NCI-H526 (cell line): ENCODE measurements around the gene PARVB.

ENCODE experiments used
- DNase-seq, 2 experiments: peaks; one replicate each; lab custom pipeline; 2025; lab: John Stamatoyannopoulos, UW

Gene PARVB

DNA sequence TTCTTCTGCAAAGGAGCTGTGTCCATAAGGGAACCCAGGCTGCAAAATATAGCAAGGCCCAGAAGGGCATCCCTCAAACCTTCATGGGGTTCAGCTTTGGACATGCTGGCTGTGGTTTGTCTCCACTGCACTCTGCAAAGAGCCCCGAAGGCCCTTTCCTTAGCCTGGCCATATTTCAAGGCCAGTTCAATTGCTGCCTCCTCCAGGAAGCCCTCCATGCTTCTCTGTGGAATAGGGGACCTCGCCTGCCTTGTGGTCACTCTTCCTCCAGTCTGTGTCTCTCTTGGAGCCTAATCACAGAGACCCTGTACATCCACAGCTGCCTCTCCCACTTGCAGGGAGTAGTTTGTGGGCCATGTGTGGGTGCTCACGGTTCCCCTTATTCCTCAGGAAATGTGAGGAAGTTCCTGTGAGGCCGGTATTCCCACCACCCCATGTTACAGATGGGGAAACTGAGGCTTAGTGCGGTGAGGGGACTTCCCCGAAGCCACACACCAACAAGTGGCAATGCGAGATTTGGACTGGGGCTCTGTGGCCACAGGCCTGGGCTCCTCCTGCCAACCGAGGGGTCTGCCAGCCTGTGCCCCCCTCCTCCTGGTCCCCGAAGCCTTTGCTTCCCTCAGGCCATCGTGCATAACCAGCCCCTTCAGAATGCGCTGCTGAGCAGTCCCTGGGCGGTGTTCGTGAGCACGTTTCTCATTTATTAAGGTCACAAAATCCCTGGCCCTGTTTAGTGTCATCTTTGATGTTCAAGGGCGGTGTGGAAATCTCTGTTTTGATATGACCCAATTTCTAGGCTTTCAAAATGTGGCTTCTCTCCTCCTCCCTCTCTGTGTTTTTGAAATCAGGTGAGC lies 65.8 kb downstream of the PARVB start:
- DNase-seq = no peak

DNA sequence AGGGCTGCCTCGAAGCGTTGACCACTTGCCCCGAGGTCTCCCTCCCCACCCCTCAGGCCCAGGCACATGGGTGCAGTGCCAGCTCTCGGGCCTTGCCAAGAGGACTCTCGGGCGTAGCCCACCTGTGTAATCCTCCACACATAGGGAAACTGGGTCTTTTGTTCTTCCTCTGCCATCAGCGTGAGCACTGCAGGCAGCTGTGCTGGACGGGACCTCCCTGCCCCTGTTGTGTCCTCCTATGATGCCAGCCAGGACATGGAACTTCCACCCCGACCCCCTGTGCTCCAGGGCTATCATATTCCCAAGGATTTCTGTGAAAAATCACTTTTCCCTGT lies 66.4 kb downstream of the PARVB start:
- no peak for DNase-seq

DNA sequence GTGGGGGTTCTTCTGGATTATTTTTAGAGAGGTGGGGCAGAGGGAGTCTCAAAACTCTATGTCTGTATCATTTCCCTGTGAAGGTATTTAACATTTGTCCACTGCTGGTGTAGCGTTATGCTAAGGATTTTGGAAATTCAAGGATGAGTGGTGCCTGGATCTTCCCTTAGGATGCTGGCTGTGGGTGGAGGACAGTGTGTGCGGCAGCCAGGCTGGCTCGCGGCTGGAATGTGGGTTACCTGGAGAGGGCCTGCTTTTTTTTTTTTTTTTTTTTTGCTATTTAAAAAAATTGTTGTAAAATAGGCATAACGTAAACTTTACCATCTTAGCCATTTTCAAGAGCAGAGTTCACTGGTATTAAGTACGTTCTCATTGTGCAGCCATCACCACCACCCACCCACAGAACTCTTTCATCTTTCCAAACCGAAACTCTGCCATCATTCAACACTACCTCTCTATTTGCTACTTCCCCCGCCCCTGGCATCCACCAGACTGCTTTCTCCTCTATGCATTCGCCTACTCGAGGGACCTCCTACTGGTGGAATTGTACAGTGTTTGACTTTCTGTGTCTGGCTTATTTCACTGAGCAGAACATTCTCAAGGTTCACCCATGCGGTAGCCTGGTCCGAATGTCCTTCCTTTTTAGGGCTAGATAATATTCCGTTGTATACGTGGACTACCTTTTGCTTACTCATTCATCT lies 67.1 kb downstream of the PARVB start:
- DNase-seq = peak in 1 of 2 experiments; percentile 11

DNA sequence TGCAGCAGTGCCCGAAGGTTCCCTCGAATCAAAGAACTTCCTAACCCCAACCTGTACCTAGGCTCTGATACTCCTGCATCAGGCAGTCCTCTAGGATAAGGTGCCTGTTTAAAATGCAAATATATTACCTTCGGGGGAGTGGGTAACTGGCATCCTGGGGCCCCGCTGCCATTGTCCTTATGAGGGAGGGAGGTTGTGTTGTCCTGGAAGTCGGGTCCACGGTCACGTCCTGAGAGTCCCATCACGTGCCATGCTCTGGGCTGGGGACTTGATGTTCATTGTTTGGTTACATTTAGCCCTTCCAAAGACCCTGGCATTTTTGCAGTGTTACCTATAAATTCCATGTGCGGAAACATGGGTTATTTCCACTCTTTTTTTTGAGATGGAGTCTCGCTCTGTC lies 67.6 kb downstream of the PARVB start:
- no peak for DNase-seq

DNA sequence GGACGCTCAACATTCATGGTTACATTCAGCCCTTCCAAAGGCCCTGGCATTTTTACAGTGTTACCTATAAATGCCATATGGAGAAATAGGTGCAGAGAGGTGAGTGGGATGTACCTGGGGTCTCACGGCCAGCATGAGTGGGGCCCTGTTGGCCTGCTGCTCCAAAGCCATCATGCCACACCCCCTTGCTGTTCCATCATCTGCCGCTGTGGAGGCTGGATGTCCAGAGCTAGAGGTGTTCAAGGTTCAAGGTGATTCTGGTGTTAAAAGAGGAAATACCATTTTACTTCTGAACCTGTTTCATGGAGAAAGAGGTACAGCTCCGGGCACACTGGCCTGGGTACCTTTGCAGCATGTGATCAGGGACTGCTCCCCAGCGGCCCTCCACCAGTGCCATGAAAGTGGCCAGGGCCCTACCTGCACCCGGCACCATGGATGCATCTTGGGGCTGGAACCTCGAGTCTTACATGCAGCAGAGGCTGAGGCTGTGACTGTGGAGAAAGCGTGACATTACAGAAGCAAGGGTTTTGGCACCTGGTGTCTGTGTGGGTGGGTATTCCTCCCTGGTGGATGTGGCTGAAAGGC lies 68.6 kb downstream of the PARVB start:
- DNase-seq = no peak

DNA sequence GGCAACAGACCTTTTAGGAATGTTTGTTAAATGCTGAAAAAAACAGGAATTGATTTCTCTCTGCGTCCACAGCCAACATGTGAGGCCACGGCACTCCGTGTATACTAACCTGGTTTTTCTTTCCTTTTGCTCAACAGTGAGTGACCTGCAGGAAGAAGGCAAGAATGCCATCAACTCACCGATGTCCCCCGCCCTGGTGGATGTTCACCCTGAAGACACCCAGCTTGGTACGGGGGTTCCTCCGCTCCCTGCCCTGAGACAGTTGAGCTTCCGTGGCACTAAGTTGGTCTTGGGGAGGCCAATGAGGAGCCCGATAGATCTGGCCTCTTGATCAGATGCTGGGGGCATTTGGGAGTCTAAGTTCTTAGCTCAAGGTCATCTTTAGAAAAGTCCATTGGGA lies 69.7 kb downstream of the PARVB start:
- no peak for DNase-seq

DNA sequence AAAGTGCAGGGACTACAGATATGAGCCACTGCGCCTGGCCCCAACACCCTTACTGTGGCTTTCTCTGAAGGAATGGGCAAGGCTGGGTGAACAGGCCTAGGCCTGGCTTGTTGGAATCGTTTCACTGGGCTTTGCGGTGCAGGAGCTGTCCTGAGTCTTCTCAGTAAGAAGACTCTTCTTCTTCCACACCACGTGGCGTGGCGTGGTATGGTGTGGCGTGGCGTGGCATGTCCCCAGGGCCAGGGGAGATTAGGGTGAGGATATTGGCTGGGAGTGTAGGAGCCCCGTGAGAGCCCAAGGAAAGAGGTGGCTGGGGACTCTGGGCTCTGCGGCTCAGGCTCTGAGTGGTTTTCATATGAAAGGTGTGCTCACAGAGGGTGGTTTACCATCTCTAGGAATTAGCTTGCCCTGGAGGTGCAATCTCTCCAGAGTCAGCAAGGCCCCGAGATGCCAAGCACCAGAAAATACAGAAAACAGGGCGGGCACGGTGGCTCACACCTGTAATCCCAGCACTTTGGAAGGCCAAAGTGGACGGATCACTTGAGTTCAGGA lies 70.7 kb downstream of the PARVB start:
- DNase-seq = no peak

DNA sequence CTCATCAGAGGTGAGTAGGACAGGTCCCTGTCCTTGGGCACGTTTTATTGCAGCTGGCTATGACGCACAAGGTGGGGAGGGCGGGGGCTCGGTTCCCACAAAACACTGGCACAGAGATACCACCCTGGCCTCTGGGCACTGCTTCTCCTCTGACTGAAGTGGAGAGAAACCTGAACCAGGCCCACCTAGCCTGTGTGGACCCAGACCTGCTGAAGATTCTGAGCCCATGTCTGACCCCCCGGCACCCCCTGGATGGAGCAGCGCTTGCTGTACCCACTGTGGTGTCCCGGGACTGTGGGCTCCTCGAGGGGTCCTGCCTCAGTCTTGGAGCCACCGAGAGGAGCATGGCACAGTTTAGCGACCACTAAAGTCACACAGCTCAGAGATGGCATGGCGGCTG lies 72.6 kb downstream of the PARVB start:
- no peak for DNase-seq

DNA sequence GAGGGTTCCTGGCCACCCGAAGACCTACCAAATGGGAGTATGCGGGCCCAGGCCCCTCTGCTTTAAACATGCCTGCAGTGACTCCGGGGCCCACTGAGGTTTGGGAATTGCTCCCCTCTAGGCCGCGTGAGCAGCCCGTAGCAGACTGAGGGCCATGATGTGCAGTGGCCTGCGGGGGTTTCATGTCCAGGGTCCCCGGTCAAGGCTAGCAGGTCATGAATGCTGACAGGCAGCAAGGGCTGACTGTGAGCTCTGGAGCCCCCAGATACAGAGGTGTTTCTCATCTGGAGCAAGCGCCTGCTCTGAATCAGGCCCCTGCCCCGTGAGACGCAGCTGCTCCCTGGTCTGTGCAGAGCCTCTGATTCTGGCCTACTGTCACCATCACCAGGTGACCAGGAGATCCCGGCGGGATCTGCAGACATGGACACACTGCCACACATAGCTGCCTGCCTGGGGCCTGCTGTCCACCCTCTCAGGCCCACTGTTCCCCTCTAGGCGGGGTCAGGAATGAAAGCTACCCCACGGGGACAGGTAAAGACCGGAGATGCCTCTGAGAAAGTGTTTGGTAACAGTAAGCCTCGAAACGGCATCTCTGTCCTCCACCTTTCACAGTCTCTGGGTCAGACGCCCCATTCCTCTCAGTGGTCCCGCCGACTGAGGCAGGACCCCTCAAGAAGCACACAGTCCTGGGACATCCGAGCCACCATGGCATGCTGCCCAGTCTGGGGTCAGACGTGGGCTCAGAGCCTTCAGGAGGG lies 73.3 kb downstream of the PARVB start:
- DNase-seq = no peak

DNA sequence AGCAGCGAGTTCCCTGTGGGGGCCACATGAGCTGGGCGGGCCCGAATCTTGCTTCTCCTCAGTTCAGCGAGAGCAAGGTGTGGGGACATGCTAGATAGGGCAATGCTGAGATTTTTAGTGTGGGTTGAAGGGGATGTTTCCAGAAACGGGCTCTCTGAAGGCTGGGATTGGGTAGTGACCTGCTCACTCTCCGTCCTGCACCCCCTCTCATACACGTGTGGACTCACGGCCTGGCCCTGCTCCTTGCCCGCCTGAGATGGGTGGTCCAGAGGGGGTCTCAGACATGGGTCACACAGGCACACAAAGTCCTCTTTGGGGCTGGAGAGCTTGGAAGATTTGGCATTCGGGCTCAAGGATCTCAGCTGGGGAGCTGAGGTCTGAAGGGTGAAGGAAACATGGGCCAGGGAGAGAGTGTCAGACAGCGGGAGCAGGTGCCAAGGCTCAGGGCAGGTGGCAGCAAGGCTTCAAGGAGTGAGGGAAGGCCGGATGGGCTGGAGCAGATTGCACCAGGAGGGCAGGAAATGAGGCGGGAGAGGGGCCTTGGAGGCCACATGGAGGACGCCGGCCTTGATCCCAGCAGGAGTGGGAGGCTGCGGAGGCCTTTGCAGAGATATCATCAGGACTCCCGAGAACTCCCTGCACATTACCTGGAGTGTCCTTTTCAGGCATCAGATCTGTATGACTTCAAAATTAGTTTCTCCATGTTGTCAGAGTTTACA lies 74.1 kb downstream of the PARVB start:
- DNase-seq = no peak

DNA sequence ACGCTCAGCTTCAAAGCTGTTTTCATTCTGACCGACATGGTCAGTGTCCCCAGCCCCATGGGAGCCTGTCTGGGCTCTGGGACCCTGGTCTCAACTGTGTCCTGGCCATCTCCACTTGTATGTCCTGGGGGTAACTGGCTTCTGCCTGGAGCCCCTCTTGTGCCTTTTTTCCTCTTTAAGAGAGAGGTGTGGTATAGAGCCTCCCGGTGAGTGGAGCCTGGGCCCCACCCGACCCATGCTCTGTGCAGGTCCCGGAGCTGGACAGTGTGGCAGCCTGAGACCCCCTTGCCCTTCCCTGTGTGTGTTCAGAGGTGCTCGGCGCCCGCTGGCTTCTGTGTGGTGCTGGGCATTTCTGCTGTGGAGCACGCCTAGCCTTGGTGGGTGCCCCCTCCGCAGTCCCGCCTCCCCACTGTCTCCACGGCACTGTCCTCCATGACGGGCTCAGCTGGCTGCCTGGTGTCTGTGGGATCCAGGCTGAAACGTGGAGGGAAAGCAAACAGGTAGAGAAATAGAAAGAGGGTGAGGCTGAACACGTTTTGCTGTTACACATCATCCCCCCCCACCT lies 74.9 kb downstream of the PARVB start:
- DNase-seq = no peak

DNA sequence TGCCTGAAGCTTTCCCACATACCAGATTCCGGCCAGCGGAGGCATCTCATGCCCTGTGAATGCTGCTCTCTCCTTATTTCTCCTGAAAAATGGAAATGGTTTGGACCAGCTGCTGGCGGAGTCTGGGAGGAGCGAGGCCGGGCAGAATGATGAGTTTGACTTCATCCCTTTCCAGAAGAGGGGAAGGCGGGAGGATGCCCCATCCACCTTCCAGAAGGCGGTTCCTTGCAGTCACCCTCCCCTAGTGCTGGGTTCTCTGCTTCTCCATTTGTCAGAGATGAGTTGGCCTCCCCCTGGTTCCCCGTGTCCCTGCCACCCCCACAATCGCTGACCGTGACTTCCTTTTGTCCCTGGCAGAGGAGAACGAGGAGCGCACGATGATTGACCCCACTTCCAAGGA lies 75.6 kb downstream of the PARVB start:
- no peak for DNase-seq

DNA sequence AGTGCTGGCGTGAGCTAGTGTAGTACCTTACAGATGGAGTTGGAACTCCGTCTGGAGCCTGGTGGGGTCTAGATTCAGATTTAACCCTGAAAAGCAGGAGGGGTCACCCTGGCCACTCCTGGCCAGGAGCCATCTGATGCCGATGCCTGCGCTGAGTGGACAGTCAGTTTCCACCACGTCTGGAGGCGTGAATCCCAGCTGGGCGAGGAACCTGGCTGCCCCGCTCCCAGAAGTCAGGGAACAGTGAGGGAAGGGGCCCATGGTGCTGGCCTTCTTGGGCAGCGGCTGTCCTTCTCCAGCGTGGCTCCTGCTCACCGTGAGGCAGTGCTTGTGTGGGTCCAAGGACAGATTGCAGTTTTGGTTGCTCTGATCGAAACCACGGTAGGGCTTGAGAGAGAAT lies 76.3 kb downstream of the PARVB start:
- no peak for DNase-seq

DNA sequence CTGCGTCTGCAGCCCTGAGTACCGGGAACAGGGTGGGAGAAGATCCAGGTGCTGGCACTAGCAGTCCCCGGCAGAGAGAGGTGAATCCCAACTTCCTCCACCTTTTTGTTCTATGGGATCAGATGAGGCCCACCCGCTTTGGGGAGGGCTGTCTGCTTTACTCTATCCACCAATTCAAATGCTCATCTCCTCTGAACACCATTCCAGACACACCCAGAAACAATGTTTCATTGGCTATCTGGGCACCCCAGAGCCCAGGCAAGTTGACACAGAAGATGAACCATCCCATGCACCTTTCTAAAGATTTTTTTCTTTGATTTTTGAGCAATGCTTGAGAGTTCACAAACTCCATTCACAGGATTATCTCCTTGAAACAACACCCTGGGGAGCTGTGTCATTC lies 78.0 kb downstream of the PARVB start:
- no peak for DNase-seq

DNA sequence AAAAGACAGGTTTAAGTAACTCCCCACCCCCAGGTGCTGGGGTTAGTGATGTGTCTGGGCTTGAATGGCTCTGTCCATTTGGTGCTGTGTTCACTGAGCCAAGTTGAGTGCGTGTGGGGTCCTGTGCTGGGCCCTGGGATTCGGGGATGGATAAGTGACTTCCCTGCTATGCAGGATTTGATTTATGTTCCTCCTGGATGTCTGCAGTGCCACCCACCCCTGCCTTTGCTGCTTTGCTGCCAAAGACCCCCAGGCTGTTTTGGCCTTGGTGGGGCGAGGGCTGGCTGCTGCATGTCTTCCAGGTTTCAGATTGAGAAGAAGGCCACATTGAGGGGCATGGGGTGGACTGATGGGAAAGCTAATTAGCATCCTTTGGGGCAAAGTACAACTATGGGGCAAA lies 78.8 kb downstream of the PARVB start:
- DNase-seq = no peak

DNA sequence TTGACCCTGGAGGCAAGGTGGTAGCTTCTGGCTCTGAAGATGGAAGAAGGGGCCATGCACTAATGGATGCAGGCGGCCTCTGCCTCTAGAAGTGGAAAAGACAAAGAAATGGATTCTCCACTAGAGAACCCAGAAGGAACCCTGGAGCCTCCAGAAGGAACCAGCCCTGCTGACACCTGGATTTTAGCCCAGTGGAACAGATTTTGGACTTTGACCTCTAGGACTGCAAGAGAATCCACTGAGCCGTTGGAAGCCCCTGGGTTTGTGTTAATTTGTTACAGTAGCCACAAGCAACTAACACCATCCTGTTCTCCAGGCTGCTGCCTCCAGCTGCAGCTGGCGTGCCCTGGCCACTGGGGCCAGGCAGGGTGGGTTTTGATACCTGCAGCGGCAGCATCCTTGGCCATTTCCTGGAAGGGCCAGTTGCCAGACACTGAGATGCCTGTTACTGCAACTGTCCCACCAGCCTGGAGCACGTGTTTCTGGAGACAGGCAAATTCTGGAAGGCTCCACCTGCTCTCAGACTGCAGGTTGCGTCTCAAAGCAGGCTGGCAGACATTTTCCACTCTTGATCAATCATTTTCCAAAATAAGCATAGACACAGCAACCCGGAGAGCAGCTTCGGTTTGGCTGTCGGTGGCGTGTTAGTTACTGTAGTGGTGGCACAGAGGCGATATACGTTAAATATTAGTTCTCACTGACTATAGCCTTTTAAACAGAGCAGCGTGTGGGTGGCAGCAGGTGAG lies 79.8 kb downstream of the PARVB start:
- peak in 1 of 2 experiments; percentile 8 for DNase-seq

DNA sequence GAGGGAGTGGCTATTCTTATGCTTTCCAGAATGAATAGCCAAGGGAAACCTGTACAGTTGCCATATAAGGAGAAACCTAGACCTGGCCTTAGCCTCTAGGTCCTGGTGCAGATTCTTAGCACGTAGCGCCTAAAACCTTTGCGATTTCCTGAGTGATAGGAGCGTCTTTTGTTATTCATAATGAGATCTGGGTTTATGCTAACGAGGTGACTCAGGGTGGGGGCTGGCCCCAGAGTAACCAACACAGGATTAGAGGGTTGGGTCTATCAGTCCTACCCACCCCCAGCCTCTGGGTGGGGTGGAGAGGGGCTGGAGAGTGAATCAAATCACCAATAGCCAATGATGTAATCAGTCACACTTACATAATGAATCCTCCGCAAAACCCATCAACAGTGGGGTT lies 83.2 kb downstream of the PARVB start:
- DNase-seq = no peak

DNA sequence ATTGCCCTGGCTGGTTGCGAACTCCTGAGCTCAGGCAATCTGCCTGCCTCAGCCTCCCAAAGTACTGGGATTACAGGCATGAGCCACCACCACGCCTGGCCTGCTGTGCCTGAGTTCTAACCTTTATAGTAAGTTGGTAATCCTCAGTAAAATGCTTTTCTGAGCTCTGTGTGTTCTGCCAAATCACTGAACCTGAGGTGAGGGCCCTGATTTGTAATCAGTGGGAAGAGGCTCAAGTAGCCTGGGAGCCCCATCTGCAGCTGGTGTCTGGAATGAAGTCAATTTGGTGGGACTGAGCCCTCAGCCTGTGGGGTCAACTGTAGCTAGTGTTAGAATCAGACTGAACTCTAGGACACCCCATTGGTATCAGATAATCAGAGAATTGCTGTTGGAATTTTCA lies 84.0 kb downstream of the PARVB start:
- no peak for DNase-seq

DNA sequence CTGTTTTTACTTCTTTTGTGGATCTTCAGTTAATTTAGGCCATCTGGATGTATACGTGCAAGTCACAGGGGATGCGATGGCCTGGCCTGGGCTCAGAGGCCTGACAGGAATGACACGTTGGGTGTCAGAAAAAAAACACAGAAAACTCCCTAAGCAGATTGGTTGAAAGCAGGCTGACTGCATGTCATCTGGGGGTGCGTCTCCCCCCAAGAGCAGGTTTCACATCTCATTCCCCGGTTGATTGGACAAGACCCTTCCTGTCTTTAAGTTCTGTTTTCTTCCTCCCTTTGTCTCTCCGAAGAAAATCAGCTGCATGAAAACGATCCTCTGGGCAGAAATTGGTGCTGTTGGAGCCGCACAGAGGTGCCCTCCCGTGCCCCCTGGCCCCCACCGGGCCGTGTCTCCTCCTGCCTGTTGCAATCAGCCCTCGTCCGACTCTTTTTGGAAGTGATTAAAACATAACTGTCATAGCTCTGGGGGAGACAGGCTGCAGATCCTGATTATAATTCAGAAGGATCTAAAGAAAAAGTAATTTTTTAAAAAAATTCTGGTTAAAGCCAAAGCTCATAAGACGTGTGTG lies 84.8 kb downstream of the PARVB start:
- DNase-seq = no peak

DNA sequence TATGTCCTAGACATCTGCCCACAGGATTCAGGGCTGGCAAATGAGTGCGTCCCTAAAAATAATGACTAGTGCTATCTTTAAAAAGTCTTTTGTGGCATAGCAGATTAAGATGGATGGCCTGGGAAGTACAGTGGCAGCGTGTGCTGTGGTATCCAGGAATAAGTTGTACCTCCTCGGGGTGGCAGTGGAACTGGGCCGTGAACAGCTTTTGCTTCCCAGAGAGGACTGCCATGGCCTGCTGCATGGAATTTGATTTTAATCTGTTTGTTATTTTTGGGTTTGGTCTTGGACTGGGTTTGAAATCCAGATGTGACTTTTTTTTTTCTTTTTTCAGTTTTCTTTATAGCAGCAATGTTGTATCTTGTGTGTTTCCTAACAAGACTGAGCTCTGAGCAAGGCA lies 85.3 kb downstream of the PARVB start:
- no peak for DNase-seq
